Mucosa of descending colon (tissue), 3 donors: ENCODE data around the gene PHACTR1. TPM values are rescaled to one million over a fixed set of nuclear protein-coding genes. Genes with fewer than 3 reads are reported as not detected.

Source experiments
- ATAC-seq: fragments of 200-7000 bp; cut with Tn5 transposase; one replicate; pipeline ENCODE4 v1.9.1; 2020; ENCODE audit warnings: mild to moderate bottlenecking, moderate library complexity
- DNase-seq, 3 donors: peaks; one replicate each; pipeline ENCODE4 v3.0.0-alpha.2; 2020
- H3K36me3 ChIP-seq: fragments of 200-600 bp; one replicate; pipeline ENCODE4 v1.8.0; 2021; ENCODE audit warnings: low read depth, mild to moderate bottlenecking
- H3K4me1 ChIP-seq: fragments of 200-600 bp; one replicate; pipeline ENCODE4 v1.8.0; 2021; ENCODE audit warnings: low read depth, mild to moderate bottlenecking
- H3K4me3 ChIP-seq: fragments of 200-600 bp; one replicate; pipeline ENCODE4 v1.8.0; 2021; ENCODE audit warnings: mild to moderate bottlenecking
- H3K9me3 ChIP-seq: fragments of 200-600 bp; one replicate; pipeline ENCODE4 v1.8.0; 2021; ENCODE audit warnings: mild to moderate bottlenecking
- intact Hi-C, 2 donors: fragments of 100-400 bp; cut with DNase I in 1 of 2; cut with micrococcal nuclease in 1 of 2; formaldehyde crosslinking; loops; one replicate each; pipeline versions ENCODE4 v1.11.0 to v1.11.1; 2022; cut with DNase I, micrococcal nuclease
- total RNA-seq, 3 donors: library from RNA; stranded (reverse); fragmentation: NEBNext Ultra II Directional in 2 of 3; extraction: Animal tissue kit (Norgen Biotek cat#: 25700) in 2 of 3; gene quantifications; one replicate each; pipeline versions ENCODE4 v1.2.1 to v1.2.4, GENCODE V29; 2021 to 2023
- TF ChIP-seq, protein P1 (sequence below): fragments of 200-600 bp; IDR thresholded peaks from one replicate; pipeline ENCODE4 v1.8.0; 2022; ENCODE audit warnings: antibody characterized with exemption, mild to moderate bottlenecking
- donor health status: DM: no; HTN: no; CAD: no; lungs with moderate emphysema.
- donor health status: DM: no; HTN: no; CAD: no.
- donor health status: DM: no; HTN: yes; CAD: no.

PHACTR1 gene
- total RNA-seq, 3 donors from 2014 or later, result 2.7 to 4.7 (median 3.1) TPM

DNA sequence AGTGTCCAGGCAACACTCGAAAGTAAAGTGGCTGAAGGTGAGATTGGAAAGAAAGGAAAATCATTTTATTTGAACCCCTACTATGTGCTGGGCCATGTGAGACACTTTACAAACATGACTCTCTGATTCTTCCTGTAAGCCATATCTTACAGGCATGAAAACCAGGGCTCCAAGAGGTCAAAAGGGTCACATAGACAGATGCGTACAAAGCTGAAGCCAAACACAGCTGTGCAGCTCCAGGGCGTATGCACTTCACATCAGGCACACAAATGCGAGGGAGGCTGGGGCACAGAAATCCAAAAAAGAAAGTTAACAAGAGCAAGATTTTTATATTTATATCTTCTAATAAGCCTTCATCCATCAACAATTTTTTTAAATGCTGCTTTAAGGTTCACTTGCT is 176.5 kb downstream of the PHACTR1 start:
- no peak for DNase-seq
- Histone ChIP-seq H3K4me1 (no peaks in the 10 kb centered on the region), H3K36me3 (no peaks in the 10 kb centered on the region), H3K9me3 (peaks cover 4% of the 10 kb centered on the region), H3K4me3 (no peak overlapping the region)
- intact Hi-C loops, result no loop called here
- ATAC-seq, result no peak
- TF ChIP-seq, protein P1, sequence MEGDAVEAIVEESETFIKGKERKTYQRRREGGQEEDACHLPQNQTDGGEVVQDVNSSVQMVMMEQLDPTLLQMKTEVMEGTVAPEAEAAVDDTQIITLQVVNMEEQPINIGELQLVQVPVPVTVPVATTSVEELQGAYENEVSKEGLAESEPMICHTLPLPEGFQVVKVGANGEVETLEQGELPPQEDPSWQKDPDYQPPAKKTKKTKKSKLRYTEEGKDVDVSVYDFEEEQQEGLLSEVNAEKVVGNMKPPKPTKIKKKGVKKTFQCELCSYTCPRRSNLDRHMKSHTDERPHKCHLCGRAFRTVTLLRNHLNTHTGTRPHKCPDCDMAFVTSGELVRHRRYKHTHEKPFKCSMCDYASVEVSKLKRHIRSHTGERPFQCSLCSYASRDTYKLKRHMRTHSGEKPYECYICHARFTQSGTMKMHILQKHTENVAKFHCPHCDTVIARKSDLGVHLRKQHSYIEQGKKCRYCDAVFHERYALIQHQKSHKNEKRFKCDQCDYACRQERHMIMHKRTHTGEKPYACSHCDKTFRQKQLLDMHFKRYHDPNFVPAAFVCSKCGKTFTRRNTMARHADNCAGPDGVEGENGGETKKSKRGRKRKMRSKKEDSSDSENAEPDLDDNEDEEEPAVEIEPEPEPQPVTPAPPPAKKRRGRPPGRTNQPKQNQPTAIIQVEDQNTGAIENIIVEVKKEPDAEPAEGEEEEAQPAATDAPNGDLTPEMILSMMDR, result no peak

DNA sequence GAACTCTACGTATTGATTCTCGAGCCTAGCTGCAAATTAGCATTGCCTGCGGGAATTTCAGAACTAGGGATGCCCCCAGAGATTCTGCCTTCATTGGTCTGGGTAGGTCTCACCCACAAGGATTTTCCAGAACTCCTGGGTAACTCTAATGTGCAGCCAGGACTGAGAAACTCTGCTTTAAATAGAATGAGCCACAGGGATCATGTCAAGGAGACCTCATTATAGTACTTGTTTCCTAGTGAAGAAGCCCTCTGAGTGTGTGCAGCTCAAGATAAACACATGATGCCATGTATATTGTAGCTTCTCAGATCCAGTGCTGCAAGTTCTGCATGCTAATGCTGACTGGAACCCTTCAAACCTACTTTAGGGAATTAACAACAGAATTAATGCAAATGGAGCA is 179.2 kb downstream of the PHACTR1 start:
- intact Hi-C loops, result no loop called here
- no peaks in the 10 kb centered on the region for H3K36me3 ChIP-seq
- H3K4me1 ChIP-seq, result no peaks in the 10 kb centered on the region
- peaks cover 4% of the 10 kb centered on the region for H3K9me3 ChIP-seq
- no peak overlapping the region for H3K4me3 ChIP-seq
- DNase-seq (no peak), ATAC-seq (no peak)
- TF ChIP-seq, protein P1, result no peak

DNA sequence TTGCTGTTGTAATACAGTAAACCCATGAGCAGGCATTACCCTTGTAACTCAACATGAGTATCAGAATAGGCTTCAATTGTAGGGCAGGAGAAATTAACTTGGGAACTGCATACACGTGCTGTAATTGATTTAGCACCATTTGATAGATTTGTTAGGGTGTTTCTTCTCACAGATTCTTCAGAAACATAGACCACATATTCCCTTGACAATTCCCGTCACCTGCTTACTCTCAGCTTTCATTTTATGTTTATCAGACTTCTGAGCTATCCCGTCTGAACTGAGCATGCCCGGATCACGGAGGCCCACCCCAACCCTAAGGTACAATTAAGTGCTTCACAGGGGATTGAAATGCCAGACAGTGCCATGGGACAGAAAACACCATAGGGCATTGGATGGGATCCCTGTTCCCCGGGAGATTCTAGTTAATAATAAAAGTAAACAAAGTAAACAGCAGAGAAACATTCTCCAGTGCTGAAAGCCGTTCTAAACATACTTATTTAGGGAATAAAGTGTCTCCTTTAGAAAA is 179.7 kb downstream of the PHACTR1 start:
- TF ChIP-seq, protein P1, result no peak
- Histone ChIP-seq H3K4me3 (no peak overlapping the region), H3K4me1 (no peaks in the 10 kb centered on the region), H3K9me3 (peaks cover 4% of the 10 kb centered on the region), H3K36me3 (no peaks in the 10 kb centered on the region)
- DNase-seq (no peak), ATAC-seq (no peak)
- intact Hi-C loops, result no loop called here

DNA sequence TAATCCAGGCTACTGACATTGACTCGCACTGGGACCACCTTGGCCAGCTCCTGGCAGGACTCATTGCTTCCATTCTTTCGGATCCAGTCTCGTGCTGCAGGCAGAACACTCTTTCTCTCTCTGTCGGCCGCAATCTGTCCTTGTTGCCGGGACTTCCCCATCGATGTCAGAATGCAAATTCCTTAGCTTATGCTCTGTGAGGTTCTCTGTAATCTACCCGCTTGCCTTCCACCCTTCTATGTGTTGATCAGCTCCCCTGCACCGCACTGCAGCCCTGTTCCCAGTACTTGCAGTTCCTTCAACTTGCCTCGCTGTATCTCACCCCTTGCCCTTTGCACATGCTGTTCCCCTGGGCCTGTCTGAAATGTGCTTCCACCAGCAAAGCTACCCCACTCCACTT is 182.0 kb downstream of the PHACTR1 start:
- ATAC-seq, result no peak

DNA sequence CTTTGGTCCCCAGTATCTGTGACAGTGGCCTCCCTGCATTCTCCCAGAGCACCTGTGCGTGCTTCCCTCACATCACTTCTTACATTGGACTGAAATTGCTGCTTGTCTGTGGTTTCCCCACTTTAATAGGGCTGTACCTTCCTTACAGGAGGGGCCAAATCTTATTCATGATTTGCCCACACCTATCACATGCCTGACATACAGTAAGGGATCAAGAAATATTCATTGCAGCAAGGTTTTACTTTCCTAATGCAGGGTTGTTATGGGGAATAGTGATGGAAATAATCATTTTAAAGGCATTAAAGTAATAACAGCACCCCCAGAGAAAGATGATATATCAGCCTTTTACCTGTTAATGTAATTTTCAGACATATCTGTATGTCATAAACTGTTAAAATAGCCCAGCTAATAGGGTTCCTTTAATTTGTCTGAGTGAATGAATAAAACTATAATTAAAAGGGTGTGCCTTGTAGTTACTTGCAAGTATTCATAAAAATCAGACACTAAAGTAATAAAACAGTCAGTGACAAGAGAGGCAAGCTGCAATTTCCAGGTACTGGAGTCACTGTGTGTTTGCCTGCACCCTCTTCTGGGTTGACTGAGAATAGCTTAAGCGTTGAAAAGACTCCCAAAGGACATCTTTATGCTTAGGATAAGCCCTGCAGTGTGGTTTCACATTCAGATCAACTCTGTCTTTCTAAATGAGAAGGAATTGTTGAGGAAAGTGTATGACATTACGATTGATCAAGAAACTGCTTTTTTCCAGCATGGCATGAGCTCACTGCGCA is 182.7 kb downstream of the PHACTR1 start:
- TF ChIP-seq, protein P1, result no peak
- intact Hi-C loops, result no loop called here

More for the DNA sequence above, 182.0 kb downstream of the PHACTR1 start:
- Histone ChIP-seq H3K4me3 (no peak overlapping the region), H3K36me3 (no peaks in the 10 kb centered on the region), H3K4me1 (no peaks in the 10 kb centered on the region), H3K9me3 (no peaks in the 10 kb centered on the region)
- TF ChIP-seq, protein P1, result no peak
- no peak for DNase-seq
- intact Hi-C loops, result no loop called here

More for the DNA sequence above, 182.7 kb downstream of the PHACTR1 start:
- no peaks in the 10 kb centered on the region for H3K4me1 ChIP-seq
- no peaks in the 10 kb centered on the region for H3K36me3 ChIP-seq
- ATAC-seq, result peak; percentile 44
- H3K4me3 ChIP-seq, result no peak overlapping the region
- H3K9me3 ChIP-seq, result no peaks in the 10 kb centered on the region
- DNase-seq, result peak in 1 of 3 donors; percentile 13
